K562 (cell line): Measurements from ENCODE around the gene HTR3E. TPM values are rescaled to one million over a fixed set of nuclear protein-coding genes. Genes with fewer than 3 reads are reported as not detected.

Experiments used
- CBX3 ChIP-seq, 2 experiments: IDR thresholded peaks; 1 replicate in 1 of 2; 2 replicates in 1 of 2; pipeline ENCODE4 v1.6.1; 2012; ENCODE audit warnings: inconsistent platforms in 2 of 2, low read length in 2 of 2, borderline replicate concordance in 1 of 2, control low read depth in 1 of 2
- E2F3 ChIP-seq: fragments of 250-450 bp; sonication (Bioruptor Pico); IDR thresholded peaks from 2 replicates; pipeline ENCODE4 v1.4.0; 2020; ENCODE audit warnings: mild to moderate bottlenecking
- ETV5 ChIP-seq: sonication (generic); formaldehyde crosslinking; IDR thresholded peaks from 2 replicates; pipeline ENCODE4 v1.4.0; 2020; ENCODE audit warnings: low read depth, mild to moderate bottlenecking, missing genetic modification reagents
- GABPA ChIP-seq: fragments of 200-800 bp; sonication (Bioruptor generic); conservative IDR thresholded peaks from 2 replicates; pipeline ENCODE4 v1.6.1; 2016; ENCODE audit warnings: low read depth, missing genetic modification characterization, missing compliant biosample characterization
- MGA ChIP-seq: fragments of 450-650 bp; IDR thresholded peaks from 2 replicates; pipeline ENCODE4 v1.6.1; 2016; ENCODE audit warnings: mild to moderate bottlenecking, moderate library complexity
- NCOA6 ChIP-seq: fragments of 450-650 bp; IDR thresholded peaks from 2 replicates; pipeline ENCODE4 v1.6.1; 2017; ENCODE audit warnings: mild to moderate bottlenecking
- NKRF ChIP-seq: fragments of 450-650 bp; IDR thresholded peaks from 2 replicates; pipeline ENCODE4 v1.6.1; 2016; ENCODE audit warnings: borderline replicate concordance
- RBM39 ChIP-seq: fragments of 200-400 bp; formaldehyde crosslinking; optimal IDR thresholded peaks from 2 replicates; pipeline ENCODE3; 2018; ENCODE audit warnings: low read depth, low read length
- TAF9B ChIP-seq: fragments of 450-650 bp; IDR thresholded peaks from 2 replicates; pipeline ENCODE4 v1.6.1; 2018; ENCODE audit warnings: mild to moderate bottlenecking; ENCODE audit not compliant: partially characterized antibody
- TCF15 ChIP-seq: fragments of 250-450 bp; sonication (Bioruptor Pico); IDR thresholded peaks from 2 replicates; pipeline ENCODE4 v1.8.0; 2022; ENCODE audit warnings: moderate library complexity, mild to moderate bottlenecking, inconsistent platforms
- ZNF3 ChIP-seq: fragments of 250-450 bp; sonication (Bioruptor Pico); IDR thresholded peaks from 2 replicates; pipeline ENCODE4 v1.5.0; 2021; ENCODE audit warnings: mild to moderate bottlenecking, moderate library complexity
- polyA plus RNA-seq, 8 experiments: library from polyadenylated mRNA; depleted of rRNA in 4 of 8; stranded (reverse) in 5 of 8; unstranded in 3 of 8; fragments of >200 nt; fragmentation: Nextera tagmentation in 2 of 8; fragmentation: Illumina TruSeq in 1 of 8; extraction: Ambion mirVana in 2 of 8; extraction: Trizol in 1 of 8; gene quantifications; 2 replicates each; pipeline versions ENCODE4 v1.2.1 to v1.2.3, GENCODE V29; 2011 to 2014; ENCODE audit warnings: inconsistent platforms in 1 of 8, missing spikeins in 1 of 8
- total RNA-seq, 7 experiments: library from RNA; depleted of rRNA in 6 of 7; stranded (reverse); fragments of >200 nt in 6 of 7; fragmentation: Illumina TruSeq in 2 of 7; extraction: Trizol in 2 of 7; gene quantifications; 2 replicates each; pipeline versions ENCODE4 v1.2.1 to v1.2.3, GENCODE V29; 2011 to 2021; ENCODE audit warnings: low replicate concordance in 1 of 7

HTR3E gene
- total and polyA plus RNA-seq, 9 of the 15 experiments (the other 6 are each of a cell fraction or from before 2014, with no cell fraction given) = not detected

GRCh38 chr3:184133840-184134745, 37.2 kb downstream of the HTR3E start (continued):
- TF ChIP-seq NKRF (peak; percentile 67; the same call in 1 of the 2 replicates), ETV5 (peak; percentile 70), TCF15 (CRISPR knock-in tag) (no peak), MGA (peak; percentile 97), TAF9B (peak; percentile 34), E2F3 (CRISPR knock-in tag) (peak; percentile 69; the same call in 1 of the 2 replicates), NCOA6 (0 out of 2 replicates have a peak, but pooled peaks have one; percentile 11), GABPA (tag) (peak; percentile 81), CBX3 (IDR thresholded peaks at IDR 0.05; ENCODE audit: borderline replicate concordance in 1 of 2, low read length in 2 of 2) (peak in 1 of 2 experiments; percentile 92; a peak in 2 of 3 replicates), ZNF3 (CRISPR knock-in tag) (no peak), RBM39 (peak; percentile 30)
